T-helper 17 cell (primary cell): ENCODE results near the gene CTNND1. TPM values are rescaled to one million over a fixed set of nuclear protein-coding genes. Genes with fewer than 3 reads are reported as not detected.

Source experiments
- ATAC-seq: fragments of 150-1000 bp; cut with Tn5 transposase; 2 replicates; pipeline ENCODE4 v1.10.0; 2021; ENCODE audit warnings: mild to moderate bottlenecking, moderate library complexity
- DNase-seq, 3 donors: peaks; one replicate each; pipeline versions ENCODE4 v3.0.0 to v3.0.0-alpha.2; 2020 to 2021
- H3K9me3 ChIP-seq: one replicate; pipeline ENCODE4 v1.7.0; 2013; ENCODE audit warnings: low read length, mild to moderate bottlenecking; ENCODE audit not compliant: control insufficient read depth, poor library complexity, severe bottlenecking
- H3K27ac Mint-ChIP-seq: one replicate; pipeline ENCODE4 v1.8.0; 2022; ENCODE audit warnings: mild to moderate bottlenecking, moderate library complexity, mixed read lengths
- H3K27me3 Mint-ChIP-seq: one replicate; pipeline ENCODE4 v1.8.0; 2022; ENCODE audit warnings: mixed read lengths
- H3K36me3 Mint-ChIP-seq: one replicate; pipeline ENCODE4 v1.8.0; 2022; ENCODE audit warnings: low read depth, mixed read lengths
- H3K4me1 Mint-ChIP-seq: one replicate; pipeline ENCODE4 v1.8.0; 2022; ENCODE audit warnings: mild to moderate bottlenecking, mixed read lengths
- H3K4me3 Mint-ChIP-seq: one replicate; pipeline ENCODE4 v1.8.0; 2022; ENCODE audit warnings: mild to moderate bottlenecking, moderate library complexity, mixed read lengths
- total RNA-seq, 4 donors: library from RNA in 2 of 4; stranded (reverse) in 2 of 4; gene quantifications; one replicate each; pipeline ENCODE4 v1.2.3 and lab custom pipeline; 2022 to 2026

CTNND1 gene
- total RNA-seq, 2 donors from 2014 or later = 9.9 to 14.1 TPM

- no peaks in the 10 kb centered on the region for H3K9me3 ChIP-seq
- Mint-ChIP-seq H3K4me3 (no peak overlapping the region), H3K27ac (no peak overlapping the region), H3K27me3 (no peaks in the 10 kb centered on the region), H3K4me1 (peaks cover 14% of the 10 kb centered on the region), H3K36me3 (peaks cover 5% of the 10 kb centered on the region)
- no peak for DNase-seq
- no peak for ATAC-seq
These were observed 9.8 kb downstream of the CTNND1 start for GRCh38 chr11:57771365-57771764.

- no peak overlapping the region for H3K27ac Mint-ChIP-seq
- no peak overlapping the region for H3K4me3 Mint-ChIP-seq
- H3K9me3 ChIP-seq = no peaks in the 10 kb centered on the region
- H3K27me3 Mint-ChIP-seq = no peaks in the 10 kb centered on the region
- H3K36me3 Mint-ChIP-seq = peaks cover 5% of the 10 kb centered on the region
- DNase-seq (no peak), ATAC-seq (no peak)
- H3K4me1 Mint-ChIP-seq = peaks cover 14% of the 10 kb centered on the region
These were observed 11.0 kb downstream of the CTNND1 start for GRCh38 chr11:57772562-57772961.

GRCh38 chr11:57773026-57773598 is 11.5 kb downstream of the CTNND1 start:
- no peak overlapping the region for H3K4me3 Mint-ChIP-seq
- H3K9me3 ChIP-seq = no peaks in the 10 kb centered on the region
- H3K4me1 Mint-ChIP-seq = peaks cover 14% of the 10 kb centered on the region
- no peak for ATAC-seq
- no peaks in the 10 kb centered on the region for H3K27me3 Mint-ChIP-seq
- H3K27ac Mint-ChIP-seq = no peak overlapping the region
- DNase-seq = no peak
- H3K36me3 Mint-ChIP-seq = peaks cover 5% of the 10 kb centered on the region

- no peaks in the 10 kb centered on the region for H3K27me3 Mint-ChIP-seq
- no peak overlapping the region for H3K27ac Mint-ChIP-seq
- no peak for ATAC-seq
- peaks cover 2% of the 10 kb centered on the region for H3K36me3 Mint-ChIP-seq
- DNase-seq = no peak
- no peaks in the 10 kb centered on the region for H3K9me3 ChIP-seq
- peaks cover 19% of the 10 kb centered on the region for H3K4me1 Mint-ChIP-seq
- no peak overlapping the region for H3K4me3 Mint-ChIP-seq
These were observed 13.9 kb downstream of the CTNND1 start for GRCh38 chr11:57775491-57775890.

- no peaks in the 10 kb centered on the region for H3K27me3 Mint-ChIP-seq
These were observed 14.5 kb downstream of the CTNND1 start for GRCh38 chr11:57776031-57776521.

GRCh38 chr11:57776577-57777210 is 15.1 kb downstream of the CTNND1 start:
- H3K27ac Mint-ChIP-seq = no peak overlapping the region
- no peak overlapping the region for H3K4me3 Mint-ChIP-seq
- no peaks in the 10 kb centered on the region for H3K36me3 Mint-ChIP-seq
- ATAC-seq (no peak), DNase-seq (no peak)
- H3K9me3 ChIP-seq = no peaks in the 10 kb centered on the region
- peaks cover 22% of the 10 kb centered on the region for H3K4me1 Mint-ChIP-seq
- no peaks in the 10 kb centered on the region for H3K27me3 Mint-ChIP-seq

More at GRCh38 chr11:57776031-57776521, 14.5 kb downstream of the CTNND1 start:
- no peak overlapping the region for H3K27ac Mint-ChIP-seq
- H3K36me3 Mint-ChIP-seq = peaks cover 2% of the 10 kb centered on the region
- ATAC-seq = no peak
- H3K9me3 ChIP-seq = no peaks in the 10 kb centered on the region
- H3K4me1 Mint-ChIP-seq = peaks cover 19% of the 10 kb centered on the region
- no peak overlapping the region for H3K4me3 Mint-ChIP-seq
- no peak for DNase-seq

- DNase-seq = no peak
- no peak overlapping the region for H3K4me3 Mint-ChIP-seq
These were observed 16.3 kb downstream of the CTNND1 start for GRCh38 chr11:57777969-57778317.

GRCh38 chr11:57778318-57779037 is 16.9 kb downstream of the CTNND1 start:
- no peaks in the 10 kb centered on the region for H3K27me3 Mint-ChIP-seq
- ATAC-seq = no peak
- peak overlapping the region; percentile 19 for H3K27ac Mint-ChIP-seq
- no peaks in the 10 kb centered on the region for H3K9me3 ChIP-seq
- H3K4me3 Mint-ChIP-seq = no peak overlapping the region
- H3K36me3 Mint-ChIP-seq = no peaks in the 10 kb centered on the region
- no peak for DNase-seq
- peaks cover 20% of the 10 kb centered on the region for H3K4me1 Mint-ChIP-seq

More at GRCh38 chr11:57777969-57778317, 16.3 kb downstream of the CTNND1 start:
- no peaks in the 10 kb centered on the region for H3K27me3 Mint-ChIP-seq
- no peaks in the 10 kb centered on the region for H3K36me3 Mint-ChIP-seq
- H3K27ac Mint-ChIP-seq = no peak overlapping the region
- H3K4me1 Mint-ChIP-seq = peaks cover 20% of the 10 kb centered on the region
- ATAC-seq = no peak
- H3K9me3 ChIP-seq = no peaks in the 10 kb centered on the region

GRCh38 chr11:57779276-57779675 is 17.7 kb downstream of the CTNND1 start:
- DNase-seq (no peak), ATAC-seq (no peak)
- no peaks in the 10 kb centered on the region for H3K9me3 ChIP-seq
- H3K27me3 Mint-ChIP-seq = no peaks in the 10 kb centered on the region
- no peak overlapping the region for H3K4me3 Mint-ChIP-seq
- H3K4me1 Mint-ChIP-seq = peaks cover 20% of the 10 kb centered on the region
- H3K36me3 Mint-ChIP-seq = no peaks in the 10 kb centered on the region
- H3K27ac Mint-ChIP-seq = peak overlapping the region; percentile 19

GRCh38 chr11:57781529-57781943 is 19.9 kb downstream of the CTNND1 start:
- Mint-ChIP-seq H3K27ac (peak overlapping the region; percentile 21), H3K27me3 (no peaks in the 10 kb centered on the region), H3K4me1 (peaks cover 13% of the 10 kb centered on the region), H3K36me3 (peaks cover 2% of the 10 kb centered on the region), H3K4me3 (no peak overlapping the region)
- no peak for ATAC-seq
- DNase-seq = no peak
- H3K9me3 ChIP-seq = no peaks in the 10 kb centered on the region

GRCh38 chr11:57785072-57785471 is 23.5 kb downstream of the CTNND1 start:
- no peak for ATAC-seq
- no peak overlapping the region for H3K4me3 Mint-ChIP-seq
- DNase-seq = no peak
- H3K9me3 ChIP-seq = no peaks in the 10 kb centered on the region
- H3K27ac Mint-ChIP-seq = peak overlapping the region; percentile 21
- H3K4me1 Mint-ChIP-seq = peaks cover 11% of the 10 kb centered on the region
- H3K36me3 Mint-ChIP-seq = peaks cover 2% of the 10 kb centered on the region
- no peaks in the 10 kb centered on the region for H3K27me3 Mint-ChIP-seq

- no peaks in the 10 kb centered on the region for H3K27me3 Mint-ChIP-seq
- ATAC-seq = no peak
- no peak for DNase-seq
- H3K4me3 Mint-ChIP-seq = no peak overlapping the region
- peaks cover 10% of the 10 kb centered on the region for H3K4me1 Mint-ChIP-seq
- H3K36me3 Mint-ChIP-seq = peaks cover 2% of the 10 kb centered on the region
- no peak overlapping the region for H3K27ac Mint-ChIP-seq
- H3K9me3 ChIP-seq = no peaks in the 10 kb centered on the region
These were observed 24.8 kb downstream of the CTNND1 start for GRCh38 chr11:57786436-57786835.

- H3K9me3 ChIP-seq = no peaks in the 10 kb centered on the region
- Mint-ChIP-seq H3K27me3 (no peaks in the 10 kb centered on the region), H3K27ac (no peak overlapping the region), H3K4me3 (no peak overlapping the region), H3K4me1 (peaks cover 12% of the 10 kb centered on the region), H3K36me3 (peaks cover 2% of the 10 kb centered on the region)
- ATAC-seq (no peak), DNase-seq (no peak)
These were observed 25.5 kb downstream of the CTNND1 start for GRCh38 chr11:57787006-57787604.
